ENCODE results near the gene RTKN. TPM values are rescaled to one million over a fixed set of nuclear protein-coding genes. Genes with fewer than 3 reads are reported as not detected.

RTKN gene
- total and polyA plus RNA-seq, 4 donors, result 32.9 to 76.5 (median 59.7) TPM

GRCh38 chr2:74407682-74408081 is 34.1 kb downstream of the RTKN start:
- 89% methylated on average over 4 of the region's 5 CpGs for WGBS (ENCODE audit: insufficient coverage)
- no peaks in the 10 kb centered on the region for H3K36me3 ChIP-seq (ENCODE audit: control insufficient read depth, insufficient read depth, low read length)
- no peaks in the 10 kb centered on the region for H3K9me3 ChIP-seq (ENCODE audit: control insufficient read depth, insufficient read depth, low read length)
- H3K27ac ChIP-seq (ENCODE audit: low read depth, low read length), result no peak overlapping the region
- no peak for DNase-seq (ENCODE audit: low read depth in 4 of 6, low spot score in 6 of 6)
- H3K4me3 ChIP-seq (ENCODE audit: low read depth, low read length), result no peak overlapping the region
- H3K4me1 ChIP-seq (ENCODE audit: control insufficient read depth, insufficient read depth, low read length), result no peaks in the 10 kb centered on the region
- H3K27me3 ChIP-seq (ENCODE audit: control insufficient read depth, insufficient read depth, low read length), result no peaks in the 10 kb centered on the region

DNA sequence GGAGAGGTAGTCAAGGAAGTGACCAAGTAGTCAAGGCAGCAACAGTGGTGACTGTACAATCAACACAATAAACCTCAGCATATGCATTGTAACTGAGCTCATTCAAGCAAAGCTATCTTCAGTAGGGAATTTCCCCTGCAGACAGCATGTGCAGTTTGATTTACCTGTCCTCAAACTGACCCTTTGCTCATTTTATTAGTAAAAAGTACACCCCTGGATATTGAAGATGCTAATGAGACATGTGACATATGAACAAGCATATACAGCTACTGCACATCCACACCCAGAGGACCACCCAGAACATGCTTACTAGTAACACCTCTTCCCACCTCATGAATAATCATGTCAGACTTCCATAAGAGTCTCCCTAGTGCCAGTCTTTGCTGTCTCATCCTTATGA is 35.7 kb downstream of the RTKN start:
- H3K36me3 ChIP-seq (ENCODE audit: control insufficient read depth, insufficient read depth, low read length), result no peaks in the 10 kb centered on the region

GRCh38 chr2:74401891-74402290 is 39.8 kb downstream of the RTKN start:
- Histone ChIP-seq H3K4me3 (ENCODE audit: low read depth, low read length) (no peak overlapping the region), H3K36me3 (ENCODE audit: control insufficient read depth, insufficient read depth, low read length) (no peaks in the 10 kb centered on the region), H3K4me1 (ENCODE audit: control insufficient read depth, insufficient read depth, low read length) (no peaks in the 10 kb centered on the region), H3K27me3 (ENCODE audit: control insufficient read depth, insufficient read depth, low read length) (no peaks in the 10 kb centered on the region), H3K9me3 (ENCODE audit: control insufficient read depth, insufficient read depth, low read length) (no peaks in the 10 kb centered on the region), H3K27ac (ENCODE audit: low read depth, low read length) (no peak overlapping the region)
- no peak for DNase-seq (ENCODE audit: low read depth in 4 of 6, low spot score in 6 of 6)
- WGBS (ENCODE audit: insufficient coverage), result no CpG with 5 or more reads among the region's 2 CpGs

More for the DNA sequence above, 35.7 kb downstream of the RTKN start:
- no peaks in the 10 kb centered on the region for H3K9me3 ChIP-seq (ENCODE audit: control insufficient read depth, insufficient read depth, low read length)
- no peak overlapping the region for H3K4me3 ChIP-seq (ENCODE audit: low read depth, low read length)
- no peak overlapping the region for H3K27ac ChIP-seq (ENCODE audit: low read depth, low read length)
- DNase-seq (ENCODE audit: low read depth in 4 of 6, low spot score in 6 of 6), result no peak
- H3K4me1 ChIP-seq (ENCODE audit: control insufficient read depth, insufficient read depth, low read length), result no peaks in the 10 kb centered on the region
- no peaks in the 10 kb centered on the region for H3K27me3 ChIP-seq (ENCODE audit: control insufficient read depth, insufficient read depth, low read length)

DNA sequence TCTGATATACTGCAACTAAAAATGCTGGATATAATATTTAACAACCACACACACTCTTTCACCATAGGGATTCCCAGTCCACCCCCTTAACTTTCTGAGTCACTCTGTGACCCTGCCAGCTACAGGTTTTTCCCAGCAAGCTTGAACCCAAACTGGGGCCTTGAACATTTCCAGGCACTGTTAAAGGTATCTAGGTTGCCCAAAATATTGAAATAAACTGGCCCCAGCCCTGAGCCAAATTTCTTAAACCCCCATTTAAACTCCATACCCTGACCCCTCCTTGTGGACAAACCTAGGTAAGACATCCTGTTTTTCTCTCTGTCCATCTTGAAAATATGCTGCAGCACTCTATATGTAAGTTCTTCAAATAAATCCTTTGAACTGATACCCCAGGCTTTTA is 42.0 kb downstream of the RTKN start:
- no peak for DNase-seq (ENCODE audit: low read depth in 4 of 6, low spot score in 6 of 6)
- H3K9me3 ChIP-seq (ENCODE audit: control insufficient read depth, insufficient read depth, low read length), result no peaks in the 10 kb centered on the region
- H3K4me1 ChIP-seq (ENCODE audit: control insufficient read depth, insufficient read depth, low read length), result no peaks in the 10 kb centered on the region

DNA sequence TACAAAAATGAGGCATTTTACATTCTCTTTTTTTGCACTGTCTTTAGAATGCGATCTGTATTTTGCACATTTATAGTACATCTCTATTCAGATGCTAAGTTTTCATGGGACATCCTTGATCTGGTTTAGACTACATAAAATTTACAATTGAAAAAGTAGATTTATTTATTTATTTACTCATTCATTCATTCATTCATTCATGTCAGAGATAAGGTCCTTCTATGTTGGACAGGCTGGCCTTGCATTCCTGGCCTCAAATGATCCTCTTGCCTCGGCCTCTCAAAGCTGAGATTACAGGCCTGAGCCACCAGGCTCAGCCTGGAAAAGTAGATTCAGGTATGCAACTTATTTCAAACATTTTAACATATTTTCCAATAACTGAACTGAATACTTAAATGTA is 45.6 kb downstream of the RTKN start:
- H3K36me3 ChIP-seq (ENCODE audit: control insufficient read depth, insufficient read depth, low read length), result no peaks in the 10 kb centered on the region
- no CpG with 5 or more reads among the region's 2 CpGs for WGBS (ENCODE audit: insufficient coverage)

More for the DNA sequence above, 42.0 kb downstream of the RTKN start:
- Histone ChIP-seq H3K36me3 (ENCODE audit: control insufficient read depth, insufficient read depth, low read length) (no peaks in the 10 kb centered on the region), H3K27ac (ENCODE audit: low read depth, low read length) (no peak overlapping the region), H3K4me3 (ENCODE audit: low read depth, low read length) (no peak overlapping the region), H3K27me3 (ENCODE audit: control insufficient read depth, insufficient read depth, low read length) (no peaks in the 10 kb centered on the region)

GRCh38 chr2:74393525-74393924 is 48.2 kb downstream of the RTKN start:
- no peaks in the 10 kb centered on the region for H3K27me3 ChIP-seq (ENCODE audit: control insufficient read depth, insufficient read depth, low read length)
- no peaks in the 10 kb centered on the region for H3K36me3 ChIP-seq (ENCODE audit: control insufficient read depth, insufficient read depth, low read length)
- no peak overlapping the region for H3K4me3 ChIP-seq (ENCODE audit: low read depth, low read length)
- no peaks in the 10 kb centered on the region for H3K9me3 ChIP-seq (ENCODE audit: control insufficient read depth, insufficient read depth, low read length)
- DNase-seq (ENCODE audit: low read depth in 4 of 6, low spot score in 6 of 6), result no peak
- peaks cover 4% of the 10 kb centered on the region for H3K4me1 ChIP-seq (ENCODE audit: control insufficient read depth, insufficient read depth, low read length)
- 100% methylated on average over 1 of the region's 1 CpG for WGBS (ENCODE audit: insufficient coverage)
- no peak overlapping the region for H3K27ac ChIP-seq (ENCODE audit: low read depth, low read length)

More for the DNA sequence above, 45.6 kb downstream of the RTKN start:
- no peak for DNase-seq (ENCODE audit: low read depth in 4 of 6, low spot score in 6 of 6)
- Histone ChIP-seq H3K27ac (ENCODE audit: low read depth, low read length) (no peak overlapping the region), H3K4me3 (ENCODE audit: low read depth, low read length) (no peak overlapping the region), H3K4me1 (ENCODE audit: control insufficient read depth, insufficient read depth, low read length) (peaks cover 4% of the 10 kb centered on the region), H3K27me3 (ENCODE audit: control insufficient read depth, insufficient read depth, low read length) (no peaks in the 10 kb centered on the region), H3K9me3 (ENCODE audit: control insufficient read depth, insufficient read depth, low read length) (no peaks in the 10 kb centered on the region)

- no peak for DNase-seq (ENCODE audit: low read depth in 4 of 6, low spot score in 6 of 6)
- Histone ChIP-seq H3K9me3 (ENCODE audit: control insufficient read depth, insufficient read depth, low read length) (no peaks in the 10 kb centered on the region), H3K36me3 (ENCODE audit: control insufficient read depth, insufficient read depth, low read length) (no peaks in the 10 kb centered on the region), H3K27ac (ENCODE audit: low read depth, low read length) (no peak overlapping the region), H3K27me3 (ENCODE audit: control insufficient read depth, insufficient read depth, low read length) (no peaks in the 10 kb centered on the region), H3K4me3 (ENCODE audit: low read depth, low read length) (no peak overlapping the region), H3K4me1 (ENCODE audit: control insufficient read depth, insufficient read depth, low read length) (peaks cover 4% of the 10 kb centered on the region)
- 51% methylated on average over 3 of the region's 13 CpGs for WGBS (ENCODE audit: insufficient coverage)
Observed at GRCh38 chr2:74392449-74392743, 49.3 kb downstream of the RTKN start.

- 2% methylated on average over 55 of the region's 62 CpGs for WGBS (ENCODE audit: insufficient coverage)
- DNase-seq (ENCODE audit: low read depth in 4 of 6, low spot score in 6 of 6), result peak; percentile 90 to 98 (median 91)
- no peaks in the 10 kb centered on the region for H3K36me3 ChIP-seq (ENCODE audit: control insufficient read depth, insufficient read depth, low read length)
- no peaks in the 10 kb centered on the region for H3K9me3 ChIP-seq (ENCODE audit: control insufficient read depth, insufficient read depth, low read length)
- H3K27ac ChIP-seq (ENCODE audit: low read depth, low read length), result peak overlapping the region; percentile 80
- peak overlapping the region; percentile 56 for H3K4me3 ChIP-seq (ENCODE audit: low read depth, low read length)
- peaks cover 4% of the 10 kb centered on the region for H3K4me1 ChIP-seq (ENCODE audit: control insufficient read depth, insufficient read depth, low read length)
- no peaks in the 10 kb centered on the region for H3K27me3 ChIP-seq (ENCODE audit: control insufficient read depth, insufficient read depth, low read length)
Observed at GRCh38 chr2:74391580-74392448, 49.9 kb downstream of the RTKN start.

DNA sequence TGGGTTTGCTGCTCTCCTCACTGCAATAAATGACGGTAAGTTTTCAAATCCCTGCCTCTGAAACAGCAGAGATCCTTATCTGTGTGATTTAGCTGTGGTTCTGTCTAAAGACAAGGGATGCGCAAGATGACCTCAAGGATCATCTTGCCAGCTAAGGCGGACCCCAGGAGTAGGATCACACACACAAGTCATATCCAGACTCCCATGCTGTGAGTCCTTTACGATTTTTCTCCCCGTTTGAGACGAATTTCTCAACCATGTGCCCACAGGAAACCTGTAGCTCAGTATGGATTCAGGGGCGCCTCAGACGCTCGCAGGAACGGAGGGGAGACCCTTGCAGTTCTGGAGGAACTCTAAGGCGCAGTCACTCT is 50.5 kb downstream of the RTKN start:
- 1% methylated on average over 10 of the region's 11 CpGs for WGBS (ENCODE audit: insufficient coverage)
- peak in 1 of 6 donors; percentile 57 for DNase-seq (ENCODE audit: low read depth in 4 of 6, low spot score in 6 of 6)
- peaks cover 4% of the 10 kb centered on the region for H3K4me1 ChIP-seq (ENCODE audit: control insufficient read depth, insufficient read depth, low read length)

GRCh38 chr2:74390606-74391005 is 51.1 kb downstream of the RTKN start:
- H3K4me1 ChIP-seq (ENCODE audit: control insufficient read depth, insufficient read depth, low read length), result peaks cover 4% of the 10 kb centered on the region

More for the DNA sequence above, 50.5 kb downstream of the RTKN start:
- Histone ChIP-seq H3K4me3 (ENCODE audit: low read depth, low read length) (peak overlapping the region; percentile 56), H3K27me3 (ENCODE audit: control insufficient read depth, insufficient read depth, low read length) (no peaks in the 10 kb centered on the region), H3K36me3 (ENCODE audit: control insufficient read depth, insufficient read depth, low read length) (no peaks in the 10 kb centered on the region), H3K27ac (ENCODE audit: low read depth, low read length) (peak overlapping the region; percentile 80), H3K9me3 (ENCODE audit: control insufficient read depth, insufficient read depth, low read length) (no peaks in the 10 kb centered on the region)

More at GRCh38 chr2:74390606-74391005, 51.1 kb downstream of the RTKN start:
- WGBS (ENCODE audit: insufficient coverage), result 48% methylated on average over 4 of the region's 5 CpGs
- no peak overlapping the region for H3K27ac ChIP-seq (ENCODE audit: low read depth, low read length)
- H3K4me3 ChIP-seq (ENCODE audit: low read depth, low read length), result peak overlapping the region; percentile 56
- DNase-seq (ENCODE audit: low read depth in 4 of 6, low spot score in 6 of 6), result no peak
- H3K9me3 ChIP-seq (ENCODE audit: control insufficient read depth, insufficient read depth, low read length), result no peaks in the 10 kb centered on the region
- H3K36me3 ChIP-seq (ENCODE audit: control insufficient read depth, insufficient read depth, low read length), result no peaks in the 10 kb centered on the region
- H3K27me3 ChIP-seq (ENCODE audit: control insufficient read depth, insufficient read depth, low read length), result no peaks in the 10 kb centered on the region

Measured in spinal cord (tissue), 10 donors.